ENCODE measurements around the gene CBR3. TPM values are rescaled to one million over a fixed set of nuclear protein-coding genes. Genes with fewer than 3 reads are reported as not detected.
A peak's percentile ranks its signal among the peaks of the same experiment; 100 is the strongest.

CBR3 gene
- total and polyA plus RNA-seq, 2 of the 13 experiments (the other 11 are each of a cell fraction or from before 2014, with no cell fraction given) = not detected

GRCh38 chr21:36156815-36157670 is 22.2 kb downstream of the CBR3 start, which contains the start of gene DOP1B (continued):
- TF ChIP-seq ZBTB38 (CRISPR knock-in tag; IDR thresholded peaks at IDR 0.05) (no peak), LRRFIP1 (CRISPR knock-in tag; conservative IDR thresholded peaks at IDR 0.05) (no peak), CBX2 (IDR thresholded peaks at IDR 0.05; ENCODE audit: low read depth, low read length) (no peak), CBX2 (CRISPR knock-in tag; IDR thresholded peaks at IDR 0.05; ENCODE audit: low read depth) (no peak), MTF2 (CRISPR knock-in tag; IDR thresholded peaks at IDR 0.05; ENCODE audit: borderline replicate concordance) (no peak; the same call in 1 of the 2 replicates), ZNF761 (CRISPR knock-in tag; conservative IDR thresholded peaks at IDR 0.05) (no peak), ZNF30 (CRISPR knock-in tag; IDR thresholded peaks at IDR 0.05) (no peak), ERF (CRISPR knock-in tag; IDR thresholded peaks at IDR 0.05) (no peak), FOXA3 (CRISPR knock-in tag; IDR thresholded peaks at IDR 0.05) (no peak), KDM5A (IDR thresholded peaks at IDR 0.05; ENCODE audit: borderline replicate concordance, low read length) (peak; percentile 30; the same call in 1 of the 2 replicates), ZNF3 (CRISPR knock-in tag; IDR thresholded peaks at IDR 0.05) (no peak), MED8 (CRISPR knock-in tag; IDR thresholded peaks at IDR 0.05; ENCODE audit: insufficient replicate concordance) (no peak), NFKBIZ (CRISPR knock-in tag; IDR thresholded peaks at IDR 0.05) (no peak), KDM4B (CRISPR knock-in tag; IDR thresholded peaks at IDR 0.05) (no peak), EP300 (IDR thresholded peaks at IDR 0.05; ENCODE audit: low read depth in 2 of 2, low read length in 2 of 2) (no peak), EP300 (CRISPR knock-in tag; IDR thresholded peaks at IDR 0.05; ENCODE audit: borderline replicate concordance) (no peak), ZNF333 (CRISPR knock-in tag; IDR thresholded peaks at IDR 0.05; ENCODE audit: borderline replicate concordance) (no peak), HNRNPH1 (optimal IDR thresholded peaks at IDR 0.05; ENCODE audit: low read depth, low read length) (no peak), ZNF615 (CRISPR knock-in tag; IDR thresholded peaks at IDR 0.05; ENCODE audit: borderline replicate concordance) (no peak), POGK (CRISPR knock-in tag; conservative IDR thresholded peaks at IDR 0.05) (no peak), ZBED4 (CRISPR knock-in tag; IDR thresholded peaks at IDR 0.05; ENCODE audit: borderline replicate concordance) (peak; percentile 74; the same call in 1 of the 2 replicates), ZFP36L1 (CRISPR knock-in tag; IDR thresholded peaks at IDR 0.05) (no peak), BHLHE40 (IDR thresholded peaks at IDR 0.05; ENCODE audit: low read length) (peak; percentile 57)
